AG09309 (cell line): ENCODE measurements around the gene APOLD1.

Source experiments
- DNase-seq: peaks from one replicate; pipeline ENCODE4 v3.0.0-alpha.2; 2010; ENCODE audit warnings: low read depth
- H3K4me3 ChIP-seq: 2 replicates; pipeline ENCODE4 v1.5.1; 2011; ENCODE audit warnings: mild to moderate bottlenecking, low read depth, low read length, moderate library complexity; ENCODE audit not compliant: control insufficient read depth
- CTCF ChIP-seq: IDR thresholded peaks from 2 replicates; pipeline ENCODE4 v1.5.1; 2011; ENCODE audit warnings: mild to moderate bottlenecking, low read depth, low read length, inconsistent platforms; ENCODE audit not compliant: insufficient read depth, control insufficient read depth; ENCODE audit errors: missing control alignments

The APOLD1 gene

GRCh38 chr12:12840580-12840899, 55.1 kb downstream of the APOLD1 start:
- no peak for DNase-seq
- H3K4me3 ChIP-seq, result no peak overlapping the region
- no peak for TF ChIP-seq CTCF
